Parathyroid adenoma (tissue), 2 donors: ENCODE results near the gene CEP68.

Experiments
- H2AFZ ChIP-seq: fragments of 300-600 bp; sonication (generic); one replicate; pipeline ENCODE4 v1.7.0; 2017; ENCODE audit warnings: antibody characterized with exemption, mild to moderate bottlenecking
- H3K27ac ChIP-seq: fragments of 300-600 bp; sonication (generic); one replicate; pipeline ENCODE4 v1.7.0; 2017
- H3K27me3 ChIP-seq: fragments of 300-600 bp; sonication (generic); one replicate; pipeline ENCODE4 v1.7.0; 2017; ENCODE audit warnings: low read length; ENCODE audit not compliant: control insufficient read depth, insufficient read depth
- H3K36me3 ChIP-seq: fragments of 300-600 bp; sonication (generic); one replicate; pipeline ENCODE4 v1.7.0; 2017; ENCODE audit warnings: low read length; ENCODE audit not compliant: control insufficient read depth, insufficient read depth
- H3K4me1 ChIP-seq: fragments of 300-600 bp; sonication (generic); one replicate; pipeline ENCODE4 v1.7.0; 2017; ENCODE audit warnings: control low read depth
- H3K4me2 ChIP-seq: fragments of 300-600 bp; sonication (generic); one replicate; pipeline ENCODE4 v1.7.0; 2017; ENCODE audit warnings: low read length
- H3K4me3 ChIP-seq: fragments of 300-600 bp; sonication (generic); one replicate; pipeline ENCODE4 v1.7.0; 2017; ENCODE audit warnings: low read depth, low read length
- H3K79me2 ChIP-seq: fragments of 300-600 bp; sonication (generic); one replicate; pipeline ENCODE4 v1.7.0; 2017; ENCODE audit warnings: control low read depth
- H3K9ac ChIP-seq: fragments of 300-600 bp; sonication (generic); one replicate; pipeline ENCODE4 v1.7.0; 2017; ENCODE audit warnings: mild to moderate bottlenecking
- H3K9me3 ChIP-seq: fragments of 300-600 bp; sonication (generic); one replicate; pipeline ENCODE4 v1.7.0; 2017; ENCODE audit warnings: low read length; ENCODE audit not compliant: control insufficient read depth
- TF ChIP-seq, protein P1 (sequence below): fragments of 300-600 bp; sonication (generic); IDR thresholded peaks from one replicate; pipeline ENCODE4 v1.7.0; 2017; ENCODE audit warnings: antibody characterized with exemption, mild to moderate bottlenecking
- donor health status: primary hyperparathyroidism.

The CEP68 gene

GRCh38 chr2:65075605-65076344 lies 19.6 kb downstream of the CEP68 start:
- Histone ChIP-seq H3K4me1 (peaks cover 8% of the 10 kb centered on the region), H3K4me3 (no peak overlapping the region), H3K79me2 (no peaks in the 10 kb centered on the region), H3K27ac (peak overlapping the region; percentile 18), H3K36me3 (no peaks in the 10 kb centered on the region), H3K4me2 (no peak overlapping the region), H2AFZ (no peak overlapping the region), H3K9ac (no peak overlapping the region), H3K9me3 (no peaks in the 10 kb centered on the region), H3K27me3 (no peaks in the 10 kb centered on the region)
- TF ChIP-seq, protein P1, sequence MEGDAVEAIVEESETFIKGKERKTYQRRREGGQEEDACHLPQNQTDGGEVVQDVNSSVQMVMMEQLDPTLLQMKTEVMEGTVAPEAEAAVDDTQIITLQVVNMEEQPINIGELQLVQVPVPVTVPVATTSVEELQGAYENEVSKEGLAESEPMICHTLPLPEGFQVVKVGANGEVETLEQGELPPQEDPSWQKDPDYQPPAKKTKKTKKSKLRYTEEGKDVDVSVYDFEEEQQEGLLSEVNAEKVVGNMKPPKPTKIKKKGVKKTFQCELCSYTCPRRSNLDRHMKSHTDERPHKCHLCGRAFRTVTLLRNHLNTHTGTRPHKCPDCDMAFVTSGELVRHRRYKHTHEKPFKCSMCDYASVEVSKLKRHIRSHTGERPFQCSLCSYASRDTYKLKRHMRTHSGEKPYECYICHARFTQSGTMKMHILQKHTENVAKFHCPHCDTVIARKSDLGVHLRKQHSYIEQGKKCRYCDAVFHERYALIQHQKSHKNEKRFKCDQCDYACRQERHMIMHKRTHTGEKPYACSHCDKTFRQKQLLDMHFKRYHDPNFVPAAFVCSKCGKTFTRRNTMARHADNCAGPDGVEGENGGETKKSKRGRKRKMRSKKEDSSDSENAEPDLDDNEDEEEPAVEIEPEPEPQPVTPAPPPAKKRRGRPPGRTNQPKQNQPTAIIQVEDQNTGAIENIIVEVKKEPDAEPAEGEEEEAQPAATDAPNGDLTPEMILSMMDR = no peak

DNA sequence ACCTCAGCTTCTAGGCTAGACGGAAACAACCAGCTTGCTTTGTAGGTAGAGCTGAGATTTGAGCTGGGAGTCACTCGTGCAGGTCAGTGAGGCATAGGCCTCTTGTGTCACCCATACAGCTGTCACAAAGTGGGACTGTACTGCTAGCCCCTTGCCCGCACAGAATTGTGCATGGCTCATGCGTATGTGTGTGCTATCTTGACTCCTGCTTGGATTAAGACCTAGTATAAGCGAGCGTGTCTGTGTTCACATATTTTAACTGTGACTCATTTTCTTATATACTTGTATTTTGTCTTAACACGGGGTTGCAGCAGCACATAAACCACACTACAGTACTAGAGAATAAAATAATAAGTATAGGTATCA lies 20.1 kb downstream of the CEP68 start:
- no peaks in the 10 kb centered on the region for H3K27me3 ChIP-seq
- H3K9me3 ChIP-seq = no peaks in the 10 kb centered on the region
- H3K4me1 ChIP-seq = peaks cover 8% of the 10 kb centered on the region
- no peak overlapping the region for H2AFZ ChIP-seq
- H3K36me3 ChIP-seq = no peaks in the 10 kb centered on the region
- H3K9ac ChIP-seq = no peak overlapping the region
- TF ChIP-seq, protein P1 = no peak
- no peaks in the 10 kb centered on the region for H3K79me2 ChIP-seq
- H3K4me2 ChIP-seq = no peak overlapping the region
- H3K27ac ChIP-seq = no peak overlapping the region
- H3K4me3 ChIP-seq = no peak overlapping the region

DNA sequence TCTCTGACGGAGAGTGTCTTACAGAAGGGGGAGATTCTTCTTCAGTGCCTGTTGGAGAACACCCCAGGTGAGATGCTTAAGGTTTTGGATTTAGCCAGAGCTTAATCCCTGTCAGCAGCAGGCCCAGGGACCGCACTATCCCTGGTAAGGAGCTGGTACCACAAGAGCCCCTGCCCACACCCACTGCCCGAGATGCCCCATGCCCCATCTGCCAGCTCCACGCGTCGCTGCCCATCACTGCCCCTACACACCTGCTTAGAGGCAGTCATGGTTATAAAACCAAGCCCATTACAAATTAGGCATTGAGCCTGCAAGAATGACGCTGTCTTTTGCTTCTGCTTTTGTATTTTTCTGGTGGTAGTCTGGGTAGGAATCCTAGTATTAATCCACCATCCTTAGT lies 21.7 kb downstream of the CEP68 start:
- Histone ChIP-seq H3K27ac (no peak overlapping the region), H3K79me2 (no peaks in the 10 kb centered on the region), H3K36me3 (no peaks in the 10 kb centered on the region), H3K27me3 (no peaks in the 10 kb centered on the region), H3K4me3 (no peak overlapping the region), H2AFZ (no peak overlapping the region), H3K9me3 (no peaks in the 10 kb centered on the region), H3K4me2 (no peak overlapping the region), H3K9ac (no peak overlapping the region), H3K4me1 (peaks cover 8% of the 10 kb centered on the region)
- TF ChIP-seq, protein P1 = no peak

DNA sequence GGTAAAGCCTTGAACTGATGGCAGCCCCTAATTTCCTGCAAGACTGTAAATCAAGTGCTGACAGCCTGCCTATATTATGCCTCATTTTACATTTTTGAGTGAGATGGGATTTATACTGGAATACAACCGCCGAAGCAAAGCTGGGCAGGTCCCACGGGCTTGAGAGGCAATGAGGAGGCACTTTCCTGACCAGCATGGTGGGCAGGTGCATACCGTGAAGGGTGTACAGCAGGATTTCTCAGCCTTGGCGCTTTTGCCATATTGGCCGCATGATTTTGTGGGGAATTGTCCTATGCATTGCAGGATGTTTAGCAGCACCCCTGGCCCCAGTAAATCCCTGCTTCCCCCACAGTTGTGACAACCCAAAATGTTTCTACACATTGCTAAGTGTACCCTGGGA lies 22.8 kb downstream of the CEP68 start:
- H3K9me3 ChIP-seq = no peaks in the 10 kb centered on the region
- no peak overlapping the region for H3K27ac ChIP-seq
- H3K79me2 ChIP-seq = no peaks in the 10 kb centered on the region
- H2AFZ ChIP-seq = no peak overlapping the region
- TF ChIP-seq, protein P1 = no peak
- H3K36me3 ChIP-seq = peaks cover 3% of the 10 kb centered on the region
- H3K27me3 ChIP-seq = no peaks in the 10 kb centered on the region
- H3K4me2 ChIP-seq = no peak overlapping the region
- H3K4me1 ChIP-seq = peaks cover 8% of the 10 kb centered on the region
- H3K4me3 ChIP-seq = no peak overlapping the region
- H3K9ac ChIP-seq = no peak overlapping the region

DNA sequence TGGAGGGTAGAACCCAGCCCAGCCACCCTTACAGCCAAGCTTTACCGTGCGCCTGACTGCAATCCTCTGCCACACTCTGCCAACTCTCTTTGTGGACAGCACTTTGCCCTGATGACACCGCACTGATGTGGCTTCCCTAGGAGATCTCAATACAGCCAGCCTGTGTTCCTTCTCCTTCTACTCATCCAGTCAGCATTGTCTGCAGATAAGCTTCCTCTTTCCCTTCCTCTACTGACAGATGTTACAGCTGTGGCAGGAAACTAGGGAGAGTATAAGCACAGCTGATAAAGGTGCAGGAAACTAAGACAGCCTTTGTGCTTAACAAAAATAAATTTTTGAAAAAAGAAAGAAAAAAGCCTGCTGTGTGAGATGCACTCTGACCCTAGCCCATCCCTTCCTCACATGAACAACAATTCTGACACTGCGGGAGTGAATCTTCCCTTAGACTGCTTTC lies 25.0 kb downstream of the CEP68 start:
- TF ChIP-seq, protein P1 = no peak
- Histone ChIP-seq H3K4me2 (no peak overlapping the region), H3K4me1 (peaks cover under 1% of the 10 kb centered on the region), H3K4me3 (no peak overlapping the region), H3K27me3 (no peaks in the 10 kb centered on the region), H2AFZ (no peak overlapping the region), H3K9ac (no peak overlapping the region), H3K36me3 (peaks cover 3% of the 10 kb centered on the region), H3K9me3 (no peaks in the 10 kb centered on the region), H3K79me2 (no peaks in the 10 kb centered on the region), H3K27ac (no peak overlapping the region)
